Central memory CD4-positive, alpha-beta T cell (primary cell): Measurements from ENCODE around the gene GRM8.

ENCODE experiments used
- DNase-seq: peaks from one replicate; pipeline ENCODE4 v3.0.0; 2022

Gene GRM8

GRCh38 chr7:126411032-126411820, 841.5 kb downstream of the GRM8 start:
- no peak for DNase-seq

- DNase-seq: no peak
These were observed 849.7 kb downstream of the GRM8 start for GRCh38 chr7:126403040-126403439.

GRCh38 chr7:126401918-126402317, 850.8 kb downstream of the GRM8 start:
- no peak for DNase-seq

GRCh38 chr7:126398851-126399529, 853.8 kb downstream of the GRM8 start:
- no peak for DNase-seq

- no peak for DNase-seq
These were observed 854.5 kb downstream of the GRM8 start for GRCh38 chr7:126398285-126398684.

- DNase-seq: no peak
These were observed 858.3 kb downstream of the GRM8 start for GRCh38 chr7:126394406-126394805.
